Hematopoietic multipotent progenitor cell treated with erythropoietin and hydrocortisone succinate and interleukin-3 and kit ligand, for 4 days (in vitro differentiated cells): ENCODE measurements around the gene JPH2.
"Not testable (repeated sequence)": the region's sequence is repeated elsewhere in the genome, so short reads cannot be mapped to it uniquely, and the experiment has no call there.

Source experiments
- DNase-seq: peaks from one replicate; pipeline ENCODE4 v3.0.0-alpha.2; 2015

JPH2 gene

DNA sequence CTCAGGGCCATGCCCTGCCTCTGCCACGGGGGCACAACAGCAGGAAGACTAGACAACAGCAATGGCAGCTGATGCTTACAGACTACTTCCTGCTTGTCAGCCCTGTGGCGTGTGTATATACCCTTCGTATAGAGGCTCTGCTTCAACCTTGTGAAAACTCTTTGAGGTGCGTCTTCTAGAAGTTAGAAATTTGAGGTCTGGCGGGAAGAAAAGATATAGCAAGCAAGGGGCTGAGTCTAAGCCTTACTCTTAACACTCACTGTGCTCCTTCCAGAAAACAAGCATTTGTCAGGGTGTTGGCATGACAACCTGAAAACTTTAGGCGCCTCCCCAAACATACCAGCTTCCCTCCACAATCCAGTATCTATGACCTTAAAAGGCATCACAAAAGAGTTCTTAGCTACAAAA, 33.3 kb downstream of the JPH2 start:
- no peak for DNase-seq

DNA sequence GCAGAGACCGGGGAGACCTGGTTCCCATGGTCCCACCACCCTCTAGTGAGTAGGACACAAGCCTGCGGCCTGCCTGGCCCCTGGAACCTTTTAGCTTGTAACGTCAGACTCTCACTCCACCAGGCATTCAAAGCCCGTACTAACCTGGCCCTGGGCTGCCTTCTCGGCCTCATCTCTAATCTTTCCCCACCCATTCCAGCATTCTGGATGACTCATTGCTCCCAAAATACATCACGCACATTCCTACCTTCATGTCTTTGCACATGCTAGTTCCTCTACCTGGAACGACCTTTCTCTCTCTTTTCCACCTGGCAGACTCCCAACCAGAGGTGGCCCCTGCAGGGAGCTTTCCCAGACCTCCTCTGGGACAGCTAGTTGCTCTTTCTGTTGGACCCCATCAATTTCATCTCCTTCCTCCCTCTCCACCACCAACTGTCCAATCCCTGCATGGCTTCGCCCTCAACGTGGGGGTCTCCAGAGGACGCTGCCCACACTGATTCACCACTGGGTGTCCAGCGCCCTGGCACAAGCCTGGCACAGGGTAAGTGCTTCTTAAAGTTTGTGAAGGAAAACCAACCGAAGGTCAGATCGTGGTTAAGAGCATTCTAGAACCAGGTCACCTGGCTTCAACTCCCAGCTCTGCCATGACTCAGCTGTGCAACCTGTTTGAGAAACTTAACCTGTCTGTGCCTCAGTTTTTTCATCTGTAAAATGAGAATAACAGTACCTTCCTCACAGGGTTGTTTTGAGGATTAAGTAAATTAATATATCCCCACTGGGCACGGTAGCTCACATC, 35.2 kb downstream of the JPH2 start:
- DNase-seq = no peak

DNA sequence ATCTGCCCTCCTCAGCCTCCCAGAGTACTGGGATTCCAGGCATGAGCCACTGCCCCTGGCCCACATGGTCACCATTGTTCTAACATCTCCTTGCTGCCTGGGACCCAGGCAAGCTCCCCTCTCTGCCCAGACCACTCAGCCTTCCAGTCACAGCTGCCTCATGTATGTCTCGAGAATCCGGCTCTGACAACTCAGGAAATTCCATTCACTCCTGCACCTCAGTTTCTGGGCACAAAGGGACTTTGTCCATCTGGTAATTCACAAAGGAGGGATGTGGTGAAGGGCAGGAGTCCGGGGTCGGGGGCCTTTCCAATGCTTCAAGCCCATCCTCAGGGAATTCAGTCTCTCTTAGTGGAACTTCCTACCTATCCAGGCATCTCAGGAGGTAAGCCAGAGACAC, 40.7 kb downstream of the JPH2 start:
- DNase-seq = no peak

DNA sequence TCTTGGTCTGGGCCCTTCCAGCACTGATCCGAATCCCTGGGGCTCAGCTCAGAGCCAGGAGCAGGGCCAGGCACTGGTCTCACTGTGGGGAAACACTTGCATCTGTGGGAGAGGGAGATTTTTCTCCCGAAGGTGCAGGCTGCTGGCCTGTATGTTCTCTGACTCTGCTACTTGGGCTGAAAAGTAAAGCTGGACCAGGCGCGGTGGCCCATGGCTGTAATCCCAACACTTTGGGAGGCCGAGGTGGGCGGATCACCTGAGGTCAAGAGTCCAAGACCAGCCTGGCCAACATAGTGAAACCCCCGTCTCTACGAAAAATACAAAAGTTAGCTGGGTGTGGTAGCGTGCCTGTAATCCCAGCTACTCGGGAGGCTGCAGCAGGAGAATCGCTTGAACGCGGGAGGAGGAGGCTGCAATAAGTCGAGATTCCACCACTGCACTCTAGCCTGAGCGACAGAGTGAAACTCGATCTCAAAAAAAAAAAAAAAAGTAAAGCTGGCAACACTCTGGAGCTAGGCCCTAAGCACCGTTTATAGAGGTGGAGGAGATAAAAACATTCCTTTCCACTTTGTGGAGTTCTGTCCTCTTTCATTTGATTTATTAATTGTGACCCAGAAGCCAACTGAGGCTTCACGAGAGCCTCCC, 41.7 kb downstream of the JPH2 start:
- no peak for DNase-seq

DNA sequence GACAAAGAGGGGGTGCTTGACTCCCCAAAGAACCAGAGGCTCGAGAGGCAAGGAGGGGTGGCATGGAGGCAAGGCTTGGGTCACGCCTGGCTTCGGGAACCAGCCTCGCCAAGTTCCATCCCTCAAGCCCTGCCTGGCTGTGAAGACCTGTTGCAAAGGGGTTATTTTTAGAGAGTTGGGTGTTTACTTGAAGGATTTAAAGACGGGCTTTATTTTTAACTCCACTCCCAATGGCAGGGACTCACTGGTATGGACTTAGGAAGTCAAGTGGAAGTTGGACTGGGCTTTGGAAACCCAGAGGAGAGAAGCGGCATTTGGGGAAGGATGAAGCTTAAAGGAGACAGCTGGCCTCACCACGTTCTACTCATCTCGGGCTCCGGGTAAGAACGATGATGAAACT, 43.1 kb downstream of the JPH2 start:
- no peak for DNase-seq

DNA sequence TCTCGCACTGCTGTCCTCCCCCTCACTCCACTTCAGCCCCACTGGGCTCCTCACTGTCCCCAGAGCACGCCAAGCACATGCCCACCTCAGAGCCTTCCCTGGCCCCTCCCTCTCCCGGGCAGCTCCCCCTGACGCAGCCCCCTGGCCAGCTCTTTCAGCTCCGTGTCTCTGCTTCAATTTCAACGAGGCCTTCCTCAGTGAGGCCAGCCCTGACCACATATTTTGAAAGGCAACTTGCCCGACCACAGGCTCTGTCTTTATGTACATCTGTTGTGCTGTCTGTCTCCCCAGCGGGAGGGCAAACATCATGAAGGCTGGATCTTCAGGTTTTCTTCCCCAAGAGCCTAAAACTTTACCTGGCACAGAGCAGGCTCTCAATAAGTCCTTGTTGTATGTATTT, 44.6 kb downstream of the JPH2 start:
- DNase-seq = no peak

DNA sequence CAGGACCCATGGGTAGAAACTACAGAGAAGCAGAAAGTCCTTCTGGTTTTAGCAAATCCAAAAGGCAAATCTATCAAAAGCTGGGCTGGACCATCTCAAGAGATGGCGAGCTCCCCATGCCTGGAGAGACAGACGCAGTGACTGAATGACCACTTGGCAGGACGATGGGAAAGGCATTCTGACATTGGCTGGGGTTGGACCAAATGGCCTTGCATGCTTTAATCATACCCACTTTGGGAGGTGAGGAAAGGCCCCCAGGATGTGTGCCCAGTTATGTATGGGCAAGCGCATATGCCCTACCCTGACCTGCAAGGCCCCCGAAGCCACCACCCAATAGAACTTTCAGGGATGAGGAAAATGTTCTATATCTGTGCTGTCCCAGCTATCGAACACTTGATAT, 45.1 kb downstream of the JPH2 start:
- no peak for DNase-seq

DNA sequence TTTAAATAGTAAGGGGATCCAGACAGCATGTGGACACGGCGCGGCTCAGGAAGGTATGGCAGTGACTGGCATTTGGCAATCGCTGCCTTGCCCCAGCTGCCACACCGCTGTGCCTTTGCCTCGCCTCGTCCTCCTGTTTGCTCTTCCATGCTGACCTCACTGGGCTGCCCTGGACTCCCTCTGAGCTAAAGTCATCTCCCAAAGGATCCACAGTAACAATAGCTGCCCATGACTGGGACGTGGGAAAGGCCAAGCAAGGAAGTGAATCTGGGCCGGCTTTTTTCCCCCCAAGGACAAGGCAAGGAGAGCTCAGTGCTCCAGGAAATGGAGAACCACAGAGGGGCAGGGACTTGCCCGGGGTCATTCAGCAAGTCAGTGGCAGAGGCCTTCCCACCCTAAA, 48.1 kb downstream of the JPH2 start:
- no peak for DNase-seq

DNA sequence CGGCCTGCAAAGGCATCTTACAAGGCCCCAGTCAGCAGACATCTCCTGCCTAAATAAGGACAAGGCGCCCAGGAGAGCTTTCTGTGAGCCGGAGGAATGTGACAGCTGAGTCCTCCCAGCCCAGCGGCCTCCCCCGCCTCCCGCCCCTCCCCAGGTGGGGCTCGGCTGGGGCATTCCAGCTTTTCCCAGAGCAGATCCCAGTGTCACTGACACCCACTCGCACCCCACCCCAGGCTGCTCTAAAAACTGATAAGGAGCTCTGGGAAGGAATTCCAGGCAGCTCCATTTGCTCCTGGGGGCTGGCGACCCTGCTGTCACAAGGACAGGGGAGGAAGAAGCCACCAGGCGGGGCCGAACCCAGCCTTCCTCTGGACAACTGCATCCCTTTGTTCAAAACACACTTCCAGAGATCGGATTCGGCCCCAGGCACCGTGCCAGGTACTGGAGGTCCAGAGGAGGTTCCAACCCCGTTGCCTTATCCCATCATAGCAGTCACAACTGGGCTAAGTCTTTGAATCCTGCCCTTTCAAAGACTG, 49.7 kb downstream of the JPH2 start:
- DNase-seq = no peak

DNA sequence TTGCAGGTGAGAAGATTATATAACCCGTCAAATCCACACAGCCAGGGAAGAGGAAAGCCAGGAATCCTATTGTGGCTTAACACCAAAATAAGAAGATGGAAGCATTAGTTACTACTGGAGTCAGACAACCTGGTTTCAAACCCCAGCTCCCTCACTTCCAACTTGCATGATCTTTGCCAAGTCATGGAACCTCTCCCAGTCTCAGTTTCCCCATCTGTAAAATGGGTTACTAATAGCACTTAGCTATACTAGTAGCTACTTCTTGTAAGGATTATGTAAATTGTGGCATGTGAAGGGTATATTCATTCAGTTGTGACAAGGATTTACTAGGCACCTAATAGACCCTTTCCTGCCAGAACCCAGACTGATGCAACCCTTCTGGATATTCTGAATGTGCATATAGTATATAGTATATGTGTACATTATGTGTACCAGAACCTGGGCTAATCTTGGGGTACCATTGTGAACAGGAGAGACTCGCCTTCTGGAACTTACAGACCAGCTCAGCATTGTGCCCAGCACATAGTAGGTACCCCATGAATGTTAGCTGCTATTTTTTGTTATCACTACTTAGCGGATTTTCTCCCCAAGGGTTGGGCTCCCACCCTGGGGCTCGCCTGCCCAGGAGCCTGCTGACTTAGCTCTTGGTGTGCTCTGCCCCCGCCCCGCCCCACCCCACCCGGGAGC, 50.3 kb downstream of the JPH2 start:
- no peak for DNase-seq

DNA sequence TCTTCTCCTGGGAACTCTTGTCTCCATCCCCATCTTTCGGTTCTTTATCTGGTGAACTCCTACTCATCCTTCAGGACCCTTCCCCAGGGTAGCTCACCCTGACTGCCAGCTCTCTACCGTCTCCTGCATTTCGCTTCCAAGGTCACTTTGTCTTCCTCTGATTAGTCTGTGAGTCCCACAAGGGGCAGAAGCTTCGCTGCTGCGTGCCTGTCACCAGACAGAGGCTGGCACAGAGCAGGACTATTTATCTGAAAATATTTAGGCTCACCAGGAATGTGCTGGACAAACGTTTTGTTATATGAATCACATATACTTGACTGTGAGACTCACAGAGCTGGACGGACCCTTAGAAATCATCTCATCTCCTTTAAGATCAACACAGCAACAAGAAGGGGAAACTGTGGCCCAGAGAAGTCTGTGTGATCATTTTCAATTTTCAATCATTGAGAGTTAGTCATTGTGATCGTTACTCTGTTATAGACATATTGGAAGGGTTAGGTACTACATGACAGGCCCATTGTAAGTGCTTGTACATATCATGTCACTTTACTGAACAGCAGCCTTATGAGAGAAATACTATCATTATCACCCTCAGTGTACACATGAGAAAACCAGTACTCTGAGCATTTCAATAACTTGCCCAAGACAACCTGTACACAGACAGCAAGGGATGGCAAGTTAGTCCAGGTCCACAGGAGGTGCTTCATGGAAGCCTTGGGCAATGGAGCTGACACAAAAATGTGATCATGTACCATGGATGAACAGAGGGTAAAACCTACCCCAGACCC, 51.4 kb downstream of the JPH2 start:
- DNase-seq = no peak

DNA sequence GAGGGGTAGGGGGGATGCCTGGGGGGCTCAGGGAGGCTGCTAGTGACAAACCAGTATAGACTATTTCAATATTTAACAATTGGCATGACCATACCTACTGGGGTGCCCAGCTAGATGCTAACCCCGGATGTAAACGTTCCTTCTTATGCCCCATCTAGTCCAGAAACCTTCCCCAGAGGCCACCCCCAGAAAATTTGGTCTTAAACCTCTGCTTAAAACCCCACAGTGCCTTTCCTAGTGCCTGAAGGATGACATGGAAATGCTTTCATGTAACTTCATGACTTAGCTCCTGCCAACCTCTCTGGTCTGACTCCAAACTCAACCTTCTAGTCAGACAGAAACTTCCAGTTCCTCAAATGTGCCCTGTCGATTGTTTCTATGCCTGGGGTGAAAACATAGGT, 52.0 kb downstream of the JPH2 start:
- peak; percentile 55 for DNase-seq

DNA sequence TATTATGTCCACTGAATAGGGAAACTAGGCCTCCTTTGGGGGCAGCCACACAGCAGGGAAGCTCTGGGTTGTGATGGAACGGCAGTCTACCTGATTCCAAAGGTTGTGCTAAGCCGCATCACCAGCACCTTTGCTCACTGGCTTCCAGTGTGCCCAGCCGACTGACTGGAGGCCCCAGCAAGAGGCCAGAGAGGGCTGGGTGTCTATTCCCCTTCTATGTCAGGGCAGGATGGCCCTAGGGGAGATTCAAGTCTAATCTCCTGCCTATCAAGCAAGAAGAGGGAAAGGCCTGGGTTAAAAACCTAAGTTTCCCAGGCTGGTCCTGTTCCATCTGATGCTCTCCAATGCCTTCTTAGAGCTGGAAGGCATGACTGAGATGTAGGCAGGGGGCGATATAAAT, 53.6 kb downstream of the JPH2 start:
- peak; percentile 25 for DNase-seq

DNA sequence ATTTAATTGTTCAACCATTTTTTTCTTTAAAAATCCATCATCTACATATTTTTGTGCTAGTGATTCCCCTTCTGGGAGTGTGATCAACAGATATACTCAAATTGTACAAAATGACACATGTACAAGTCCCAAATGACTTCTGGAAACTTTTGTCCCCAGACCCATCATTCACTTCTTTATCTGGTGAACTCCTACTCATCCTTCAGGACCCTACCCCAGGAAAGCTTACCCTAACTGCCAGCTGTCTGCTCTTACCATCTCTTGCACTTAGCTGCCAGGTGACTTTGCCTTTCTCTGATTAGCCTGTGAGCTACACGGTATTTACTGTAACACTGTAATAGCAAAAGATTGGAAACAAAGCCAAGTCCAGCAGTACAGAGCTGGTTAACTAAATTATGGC, 55.3 kb downstream of the JPH2 start:
- DNase-seq = no peak

DNA sequence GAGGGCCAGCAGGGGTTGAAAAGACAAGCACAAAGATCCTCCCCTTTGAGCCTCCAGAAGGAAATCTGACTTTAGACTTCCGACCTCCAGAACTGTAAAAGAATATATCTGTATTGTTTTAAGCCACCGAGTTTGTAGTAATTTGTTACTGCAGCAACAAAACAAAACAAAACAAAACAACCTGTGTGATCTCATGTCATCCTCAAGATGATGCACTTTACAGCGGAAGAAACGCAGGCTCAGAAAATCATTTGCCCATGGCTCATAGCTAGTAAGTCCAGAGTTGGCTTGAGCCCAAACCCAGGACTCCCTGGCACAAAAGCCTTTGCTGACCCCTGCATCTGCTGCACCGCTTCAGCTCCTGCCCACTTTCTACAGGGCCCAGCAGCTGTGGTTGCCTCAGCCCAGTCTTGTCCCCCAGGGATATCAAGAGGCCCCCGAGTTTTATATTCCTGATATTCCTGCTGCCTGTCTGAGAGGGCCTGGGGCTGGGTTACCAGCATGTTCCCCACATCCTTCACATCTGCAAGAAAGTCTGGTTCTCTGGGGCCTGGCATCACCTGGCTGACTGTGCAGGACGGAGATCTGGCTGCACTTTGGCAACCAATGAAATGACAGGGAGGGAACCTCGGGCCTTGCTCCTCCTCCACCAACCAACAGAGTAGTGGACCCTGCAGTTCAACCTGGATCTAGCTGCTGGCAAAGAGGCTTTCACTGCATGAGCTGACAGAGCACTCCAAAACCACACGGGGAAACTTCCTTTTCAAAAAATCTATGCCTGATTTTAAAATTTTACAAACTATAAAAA, 56.9 kb downstream of the JPH2 start:
- no peak for DNase-seq

DNA sequence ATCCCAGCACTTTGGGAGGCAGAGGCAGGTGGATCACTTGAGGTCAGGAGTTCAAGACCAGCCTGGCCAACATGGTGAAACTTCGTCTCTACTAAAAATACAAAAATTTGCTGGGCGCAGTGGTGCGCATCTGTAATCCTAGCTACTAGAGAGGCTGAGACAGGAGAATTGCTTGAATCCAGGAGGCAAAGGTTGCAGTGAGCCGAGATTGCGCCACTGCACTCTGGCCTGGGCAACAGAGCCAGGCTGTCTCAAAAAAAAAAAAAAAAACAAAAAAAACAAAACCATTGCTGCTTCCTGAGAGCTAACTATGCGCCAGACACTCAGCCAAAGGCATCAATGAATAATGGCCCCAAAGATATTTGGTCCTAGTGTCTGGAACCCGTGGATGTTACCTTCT, 57.7 kb downstream of the JPH2 start:
- not testable (repeated sequence) for DNase-seq

DNA sequence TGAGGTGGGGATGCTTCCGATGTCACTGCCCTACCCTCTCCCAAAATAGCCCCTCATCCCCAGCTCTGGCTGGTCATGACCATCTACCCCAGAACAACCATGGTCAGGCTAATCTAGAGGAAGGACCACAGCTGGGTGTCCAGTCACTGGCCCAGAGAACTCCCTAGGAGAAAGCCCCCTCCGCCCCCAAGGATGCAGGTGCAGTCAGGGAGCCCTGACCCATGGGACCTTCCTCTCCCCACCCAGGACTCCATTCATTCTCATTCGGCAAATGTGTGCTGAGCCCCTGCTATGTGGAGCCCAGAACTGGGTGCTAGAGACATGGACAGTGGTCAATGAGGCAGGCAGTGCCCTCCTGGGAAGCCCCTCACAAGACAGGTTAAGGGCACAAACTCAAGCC, 60.5 kb downstream of the JPH2 start:
- DNase-seq = no peak

DNA sequence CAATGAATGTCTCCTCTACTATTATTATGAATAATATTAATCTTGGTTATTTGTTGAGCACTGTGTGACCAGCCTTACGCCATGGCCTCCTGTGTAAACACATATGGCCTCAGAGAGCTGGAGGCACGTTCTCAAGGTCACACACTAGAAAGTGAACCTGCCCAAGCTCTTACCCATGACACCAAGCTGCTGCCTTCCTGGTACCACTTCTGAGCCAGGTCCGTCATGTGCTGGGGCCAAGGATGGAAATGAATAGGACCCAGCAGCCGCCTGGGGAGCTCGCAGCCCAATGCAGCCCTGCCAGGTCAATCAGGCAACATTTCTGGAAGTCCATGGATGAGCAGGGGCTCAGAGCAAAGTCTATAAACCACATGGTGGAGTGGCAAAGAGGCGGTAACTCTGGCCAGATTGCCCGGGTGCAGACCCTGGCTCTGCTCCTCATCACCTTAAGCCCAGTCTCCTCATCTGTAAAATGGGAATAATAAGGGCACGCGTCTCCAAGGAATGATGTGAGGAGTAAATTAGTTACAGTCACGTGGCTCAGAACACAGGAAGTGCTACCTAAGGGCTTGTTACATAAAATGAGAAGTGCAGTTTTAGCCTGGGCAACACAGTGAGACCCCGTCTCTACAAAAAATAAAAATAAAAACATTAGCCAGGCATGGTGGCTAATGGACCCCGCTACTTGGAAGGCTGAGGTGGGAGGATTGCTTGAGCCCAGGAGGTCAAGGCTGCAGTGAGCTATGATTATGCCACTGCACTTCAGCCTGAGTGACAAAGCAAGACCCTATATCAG, 61.5 kb downstream of the JPH2 start:
- DNase-seq = no peak

DNA sequence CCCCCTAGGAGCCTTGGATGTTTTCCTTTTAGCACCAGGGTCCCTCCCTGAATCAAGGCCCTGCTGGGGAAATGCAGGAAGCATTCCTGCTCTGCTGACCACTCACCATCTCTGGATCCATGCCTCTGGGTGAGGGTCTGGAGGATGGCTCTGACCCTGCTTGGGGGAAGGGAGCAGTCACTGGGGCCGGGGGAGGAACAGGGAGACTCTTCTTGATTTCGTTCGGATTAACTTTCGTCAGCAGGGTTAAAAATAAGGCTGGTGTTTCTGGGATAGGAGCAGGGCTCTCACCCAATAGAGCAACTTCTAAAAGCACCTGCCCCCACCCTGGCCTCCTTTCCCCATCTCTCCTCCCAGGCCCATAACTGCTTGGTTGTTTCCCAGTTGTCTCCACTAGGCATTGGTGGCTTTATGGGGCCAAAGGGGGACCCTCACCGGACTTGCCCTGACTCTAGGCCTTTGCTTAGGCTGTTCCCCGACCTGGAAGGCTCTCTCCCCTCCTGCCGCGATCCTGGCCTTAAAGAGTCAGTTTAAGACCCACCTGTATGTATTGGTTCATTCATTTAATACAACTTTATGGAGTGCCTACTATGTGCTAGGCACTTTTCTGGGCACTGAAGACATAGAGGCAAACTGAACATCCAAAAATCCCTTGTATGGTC, 63.0 kb downstream of the JPH2 start:
- no peak for DNase-seq

DNA sequence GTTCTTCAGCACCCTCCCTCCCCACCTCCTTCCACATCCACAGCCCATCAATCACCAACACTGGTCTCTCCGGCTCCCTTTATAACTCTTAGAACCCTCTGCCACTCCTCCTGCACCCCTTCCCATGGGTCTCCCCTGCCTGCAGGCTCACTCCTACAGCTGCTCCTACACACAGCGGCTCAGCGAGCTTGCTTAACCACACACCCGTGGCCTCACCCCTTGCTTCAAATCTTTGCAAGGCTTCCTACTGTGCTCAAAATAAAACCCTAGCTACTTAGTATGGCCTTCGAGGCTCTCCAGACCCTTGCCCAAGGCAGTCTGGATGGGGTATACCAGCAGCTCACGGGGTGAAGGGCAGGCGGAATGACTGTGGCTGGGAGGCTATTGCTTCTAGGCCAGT, 63.7 kb downstream of the JPH2 start:
- no peak for DNase-seq
